ENCODE results near the gene HADH. TPM values are rescaled to one million over a fixed set of nuclear protein-coding genes. Genes with fewer than 3 reads are reported as not detected.

The HADH gene
- total RNA-seq, 1 donor from 2014 or later: 19.9 TPM

DNA sequence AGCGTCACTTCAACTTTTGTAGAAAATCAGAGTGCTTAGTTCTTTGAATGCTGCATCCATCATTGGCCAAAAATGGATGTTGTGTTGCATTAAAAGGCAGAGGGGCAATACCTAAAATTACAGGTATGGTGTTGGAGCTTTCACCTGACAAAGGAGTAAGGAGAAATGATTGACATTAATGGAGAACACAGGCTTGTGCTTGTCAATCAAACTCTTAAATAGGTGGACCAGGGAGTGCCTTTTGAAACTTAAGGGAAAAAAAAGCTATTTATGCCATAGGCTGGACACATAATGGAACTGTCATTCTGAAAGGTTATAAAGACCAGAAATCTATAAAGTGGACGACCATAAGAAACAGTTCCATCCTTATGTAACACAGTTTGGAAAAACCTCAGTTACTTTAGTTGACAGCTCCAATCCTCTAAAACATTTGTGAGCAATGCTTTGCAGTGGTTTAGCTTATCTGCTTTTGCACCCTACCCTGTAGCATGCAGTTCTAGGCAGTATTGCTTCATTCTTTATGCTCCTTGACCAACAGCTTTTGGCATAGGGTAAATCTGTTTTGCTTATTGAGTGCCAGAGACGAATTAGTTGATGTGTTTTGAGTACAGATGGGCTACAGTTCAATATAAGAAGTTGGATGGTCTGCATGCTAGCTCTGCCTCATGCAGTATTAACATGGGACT, 2.4 kb downstream of the HADH start:
- H3K27me3 ChIP-seq (ENCODE audit: control insufficient read depth, insufficient read depth, low read length): no peaks in the 10 kb centered on the region
- no peak overlapping the region for H3K4me3 ChIP-seq (ENCODE audit: low read depth, low read length)
- TF ChIP-seq, protein P1, sequence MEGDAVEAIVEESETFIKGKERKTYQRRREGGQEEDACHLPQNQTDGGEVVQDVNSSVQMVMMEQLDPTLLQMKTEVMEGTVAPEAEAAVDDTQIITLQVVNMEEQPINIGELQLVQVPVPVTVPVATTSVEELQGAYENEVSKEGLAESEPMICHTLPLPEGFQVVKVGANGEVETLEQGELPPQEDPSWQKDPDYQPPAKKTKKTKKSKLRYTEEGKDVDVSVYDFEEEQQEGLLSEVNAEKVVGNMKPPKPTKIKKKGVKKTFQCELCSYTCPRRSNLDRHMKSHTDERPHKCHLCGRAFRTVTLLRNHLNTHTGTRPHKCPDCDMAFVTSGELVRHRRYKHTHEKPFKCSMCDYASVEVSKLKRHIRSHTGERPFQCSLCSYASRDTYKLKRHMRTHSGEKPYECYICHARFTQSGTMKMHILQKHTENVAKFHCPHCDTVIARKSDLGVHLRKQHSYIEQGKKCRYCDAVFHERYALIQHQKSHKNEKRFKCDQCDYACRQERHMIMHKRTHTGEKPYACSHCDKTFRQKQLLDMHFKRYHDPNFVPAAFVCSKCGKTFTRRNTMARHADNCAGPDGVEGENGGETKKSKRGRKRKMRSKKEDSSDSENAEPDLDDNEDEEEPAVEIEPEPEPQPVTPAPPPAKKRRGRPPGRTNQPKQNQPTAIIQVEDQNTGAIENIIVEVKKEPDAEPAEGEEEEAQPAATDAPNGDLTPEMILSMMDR (IDR thresholded peaks at IDR 0.05; ENCODE audit: insufficient read depth, low read length, poor library complexity, severe bottlenecking): no peak
- no peaks in the 10 kb centered on the region for H3K36me3 ChIP-seq (ENCODE audit: control insufficient read depth, insufficient read depth, low read length)
- DNase-seq (ENCODE audit: low read depth): no peak

DNA sequence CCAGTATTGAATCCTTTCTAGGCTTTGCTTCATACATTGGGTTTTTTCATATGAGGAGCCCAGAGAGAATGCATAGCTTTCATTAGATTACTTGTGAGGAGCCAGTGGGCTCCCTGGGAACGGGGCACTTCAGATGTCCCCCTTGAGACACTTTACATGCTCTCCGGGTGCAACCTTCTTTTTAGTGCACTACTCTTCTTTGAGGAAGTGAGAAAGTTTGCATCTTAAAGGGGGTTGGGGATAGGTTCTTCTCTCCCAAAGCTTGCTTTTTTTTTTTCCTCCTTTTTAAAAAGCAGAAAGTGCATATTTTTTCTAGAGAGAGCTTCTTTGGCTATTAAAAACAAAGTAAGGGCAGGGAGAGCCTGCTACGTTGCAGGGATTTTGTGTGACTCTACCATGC, 4.3 kb downstream of the HADH start:
- Histone ChIP-seq H3K27me3 (ENCODE audit: control insufficient read depth, insufficient read depth, low read length) (no peaks in the 10 kb centered on the region), H3K4me3 (ENCODE audit: low read depth, low read length) (no peak overlapping the region), H3K36me3 (ENCODE audit: control insufficient read depth, insufficient read depth, low read length) (no peaks in the 10 kb centered on the region)
- no peak for DNase-seq (ENCODE audit: low read depth)
- TF ChIP-seq, protein P1 (IDR thresholded peaks at IDR 0.05; ENCODE audit: insufficient read depth, low read length, poor library complexity, severe bottlenecking): no peak

DNA sequence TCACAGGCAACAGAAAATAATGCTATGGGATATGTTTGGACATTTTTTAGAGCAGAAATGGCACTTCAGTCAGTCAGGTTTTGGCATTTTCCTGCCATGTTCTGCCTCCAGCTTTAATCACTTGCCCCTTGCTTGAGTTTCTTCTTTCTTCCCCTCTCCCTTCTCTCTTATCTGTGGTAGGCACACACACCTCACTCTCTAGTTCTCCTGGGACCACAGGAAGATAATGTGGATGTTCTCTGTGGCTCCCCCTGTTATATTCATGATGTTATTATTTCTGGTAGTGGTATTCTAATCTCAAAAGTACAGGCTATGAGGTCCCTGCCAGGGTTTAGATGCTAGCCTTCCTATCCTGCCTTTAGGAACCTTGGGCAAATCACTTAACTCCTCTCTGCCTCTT, 5.2 kb downstream of the HADH start:
- Histone ChIP-seq H3K36me3 (ENCODE audit: control insufficient read depth, insufficient read depth, low read length) (no peaks in the 10 kb centered on the region), H3K4me3 (ENCODE audit: low read depth, low read length) (no peak overlapping the region), H3K27me3 (ENCODE audit: control insufficient read depth, insufficient read depth, low read length) (no peaks in the 10 kb centered on the region)
- TF ChIP-seq, protein P1 (IDR thresholded peaks at IDR 0.05; ENCODE audit: insufficient read depth, low read length, poor library complexity, severe bottlenecking): no peak
- no peak for DNase-seq (ENCODE audit: low read depth)

DNA sequence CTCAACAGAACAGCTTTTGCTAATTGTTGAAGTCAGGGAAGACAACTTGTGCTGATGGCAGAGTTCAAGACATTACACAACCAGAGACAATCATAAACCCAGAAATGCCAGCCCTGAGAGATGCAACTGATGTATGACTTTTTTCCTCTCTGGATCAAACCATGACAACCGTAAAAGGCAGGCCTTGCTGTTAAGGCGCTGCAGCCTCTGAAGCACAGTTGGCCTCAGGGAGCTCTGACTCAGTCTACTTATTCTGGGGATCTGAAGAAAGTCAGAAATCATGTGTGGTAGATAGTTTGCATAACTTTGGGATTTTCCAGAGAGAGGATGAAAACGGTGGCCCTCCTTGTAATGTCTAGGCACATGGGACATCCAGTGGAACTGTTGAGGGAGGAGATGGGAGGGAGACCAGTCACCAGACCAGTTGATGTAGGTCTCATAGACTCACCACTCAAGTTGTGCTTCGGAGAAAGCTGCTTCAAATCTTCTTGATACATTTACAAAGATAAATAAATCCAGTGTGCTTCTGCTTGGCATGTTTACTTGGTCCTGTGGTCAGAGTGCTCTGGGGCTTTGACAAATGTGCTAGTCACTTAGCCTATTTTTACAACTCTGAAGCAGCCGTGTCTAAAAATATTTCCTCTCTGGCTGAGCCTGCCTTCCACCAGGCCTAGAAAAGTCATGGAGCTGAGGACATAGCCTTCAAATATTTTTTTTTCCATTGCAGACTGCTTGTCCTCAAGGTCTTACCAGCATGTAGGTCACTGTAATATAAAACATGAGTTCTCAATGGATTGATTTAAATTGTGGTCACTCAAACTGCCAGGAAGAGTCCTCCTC, 7.5 kb downstream of the HADH start:
- H3K4me3 ChIP-seq (ENCODE audit: low read depth, low read length): no peak overlapping the region
- TF ChIP-seq, protein P1 (IDR thresholded peaks at IDR 0.05; ENCODE audit: insufficient read depth, low read length, poor library complexity, severe bottlenecking): no peak
- no peak for DNase-seq (ENCODE audit: low read depth)
- no peaks in the 10 kb centered on the region for H3K36me3 ChIP-seq (ENCODE audit: control insufficient read depth, insufficient read depth, low read length)
- H3K27me3 ChIP-seq (ENCODE audit: control insufficient read depth, insufficient read depth, low read length): no peaks in the 10 kb centered on the region

DNA sequence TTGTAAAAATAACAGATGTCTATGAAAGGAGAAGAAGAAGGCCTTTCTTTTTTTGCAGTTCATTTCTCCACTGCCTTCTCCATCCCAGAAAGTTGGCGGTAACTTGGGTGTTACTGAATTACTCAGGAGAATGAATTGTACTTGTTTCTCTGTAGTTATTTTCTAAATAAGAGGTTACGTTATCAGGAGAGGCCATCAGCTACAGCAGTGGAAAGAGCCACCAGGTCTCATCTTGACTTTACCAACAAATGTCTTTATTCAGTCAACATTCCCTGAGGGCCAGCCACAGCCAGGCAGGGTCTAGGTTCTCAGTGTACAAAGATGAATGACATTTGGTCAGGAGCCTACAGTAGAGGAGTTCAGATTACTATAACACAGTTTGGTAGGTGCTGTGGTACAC, 8.1 kb downstream of the HADH start:
- Histone ChIP-seq H3K36me3 (ENCODE audit: control insufficient read depth, insufficient read depth, low read length) (no peaks in the 10 kb centered on the region), H3K27me3 (ENCODE audit: control insufficient read depth, insufficient read depth, low read length) (no peaks in the 10 kb centered on the region), H3K4me3 (ENCODE audit: low read depth, low read length) (no peak overlapping the region)
- DNase-seq (ENCODE audit: low read depth): no peak
- TF ChIP-seq, protein P1 (IDR thresholded peaks at IDR 0.05; ENCODE audit: insufficient read depth, low read length, poor library complexity, severe bottlenecking): no peak

All from kidney epithelial cell (primary cell).